ENCODE data around the gene PAX2. TPM values are rescaled to one million over a fixed set of nuclear protein-coding genes. Genes with fewer than 3 reads are reported as not detected.

PAX2 gene
- total and polyA plus RNA-seq, 7 experiments from 2014 or later: not detected

DNA sequence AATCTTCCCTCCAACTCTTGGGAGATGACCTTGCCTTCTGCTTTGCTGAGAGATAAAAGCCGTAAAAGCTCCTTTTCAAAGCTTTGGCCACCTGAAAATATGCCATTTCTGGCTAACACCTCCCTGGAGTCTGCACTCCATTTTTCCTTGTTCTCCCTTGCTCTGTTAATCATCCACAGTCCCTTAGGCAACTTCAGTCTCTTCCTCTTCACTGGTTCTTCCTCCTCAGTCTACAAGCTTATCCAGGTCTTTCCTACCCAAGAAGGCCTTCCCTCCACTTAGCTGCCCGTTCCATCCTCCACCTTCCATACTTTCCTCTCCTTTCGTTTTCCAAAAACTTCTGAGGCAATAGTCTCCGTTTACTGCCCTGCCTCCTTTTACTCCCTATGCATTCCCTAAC is 30.5 kb downstream of the PAX2 start:
- Mint-ChIP-seq H3K9me3 (no peaks in the 10 kb centered on the region), H3K4me1 (peaks cover 0 to 1% (median 0%) of the 10 kb centered on the region in 7 donors), H3K4me3 (no peak overlapping the region), H3K27me3 (peaks cover 28 to 53% (median 43%) of the 10 kb centered on the region in 5 donors), H3K27ac (no peak overlapping the region), H3K36me3 (no peaks in the 10 kb centered on the region)
- no peaks in the 10 kb centered on the region for H3K36me3 ChIP-seq (ENCODE audit: control insufficient read depth in 2 of 3, insufficient read depth in 3 of 3, low read length in 3 of 3)
- ChIA-PET POLR2A (no interaction called here), CTCF (no interaction called here)
- no peaks in the 10 kb centered on the region for H3K27me3 ChIP-seq (ENCODE audit: control insufficient read depth in 2 of 2, insufficient read depth in 2 of 2, low read length in 2 of 2)
- no peak for ATAC-seq
- DNase-seq: no peak
- H3K4me1 ChIP-seq (ENCODE audit: control insufficient read depth in 2 of 2, insufficient read depth in 2 of 2, low read length in 2 of 2): no peaks in the 10 kb centered on the region
- H3K9me3 ChIP-seq (ENCODE audit: control insufficient read depth in 2 of 3, low read length in 3 of 3): no peaks in the 10 kb centered on the region
- H3K4me3 ChIP-seq (ENCODE audit: low read length): no peak overlapping the region
- intact Hi-C loops (cut with micrococcal nuclease): no loop called here
- H3K27ac ChIP-seq (ENCODE audit: low read depth, low read length): no peak overlapping the region

DNA sequence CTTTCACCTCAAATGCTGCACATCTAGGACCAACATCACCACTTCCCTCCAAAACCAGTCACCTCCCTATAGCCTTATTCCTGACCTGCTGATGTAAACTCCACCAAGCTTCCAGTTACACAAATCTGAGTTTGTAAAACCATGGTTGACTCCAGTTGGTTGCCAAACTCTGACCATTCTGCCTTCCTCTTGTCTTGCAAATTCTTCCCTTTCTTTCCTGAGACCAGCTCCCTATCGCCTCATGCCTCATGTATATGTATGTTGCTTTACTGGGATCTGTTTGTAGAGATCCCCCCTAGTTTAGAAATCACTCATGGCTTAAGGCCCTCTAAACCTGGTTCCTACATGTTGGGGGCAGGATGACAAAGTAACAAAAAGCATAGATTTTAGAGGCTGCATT is 31.3 kb downstream of the PAX2 start:
- Mint-ChIP-seq H3K36me3 (no peaks in the 10 kb centered on the region), H3K4me1 (peaks cover 0 to 1% (median 0%) of the 10 kb centered on the region in 7 donors), H3K4me3 (no peak overlapping the region), H3K27ac (peak overlapping the region in 1 of 9 donors; percentile 57), H3K27me3 (peaks cover 28 to 53% (median 43%) of the 10 kb centered on the region in 5 donors), H3K9me3 (no peaks in the 10 kb centered on the region)
- CTCF ChIA-PET: interaction anchor here (0.6 kb wide), 1 partner anchor 165 kb away, joined by 3 read pairs; no protein-coding TSS in a partner anchor
- H3K4me1 ChIP-seq (ENCODE audit: control insufficient read depth in 2 of 2, insufficient read depth in 2 of 2, low read length in 2 of 2): no peaks in the 10 kb centered on the region
- ATAC-seq (no peak), DNase-seq (no peak)
- POLR2A ChIA-PET: no interaction called here
- intact Hi-C loops (cut with micrococcal nuclease): no loop called here
- no peak overlapping the region for H3K27ac ChIP-seq (ENCODE audit: low read depth, low read length)
- no peaks in the 10 kb centered on the region for H3K27me3 ChIP-seq (ENCODE audit: control insufficient read depth in 2 of 2, insufficient read depth in 2 of 2, low read length in 2 of 2)
- no peaks in the 10 kb centered on the region for H3K9me3 ChIP-seq (ENCODE audit: control insufficient read depth in 2 of 3, low read length in 3 of 3)
- H3K4me3 ChIP-seq (ENCODE audit: low read length): no peak overlapping the region
- no peaks in the 10 kb centered on the region for H3K36me3 ChIP-seq (ENCODE audit: control insufficient read depth in 2 of 3, insufficient read depth in 3 of 3, low read length in 3 of 3)

- no peaks in the 10 kb centered on the region for H3K9me3 ChIP-seq (ENCODE audit: control insufficient read depth in 2 of 3, low read length in 3 of 3)
- no peak for DNase-seq
- no peaks in the 10 kb centered on the region for H3K36me3 ChIP-seq (ENCODE audit: control insufficient read depth in 2 of 3, insufficient read depth in 3 of 3, low read length in 3 of 3)
- H3K9me3 Mint-ChIP-seq: no peaks in the 10 kb centered on the region
- no peak for ATAC-seq
- POLR2A ChIA-PET: no interaction called here
- peaks cover 0 to 1% (median 0%) of the 10 kb centered on the region in 7 donors for H3K4me1 Mint-ChIP-seq
- CTCF ChIA-PET: no interaction called here
- peaks cover 31 to 45% (median 42%) of the 10 kb centered on the region in 5 donors for H3K27me3 Mint-ChIP-seq
- H3K36me3 Mint-ChIP-seq: no peaks in the 10 kb centered on the region
- no peak overlapping the region for H3K27ac ChIP-seq (ENCODE audit: low read depth, low read length)
- H3K4me3 Mint-ChIP-seq: no peak overlapping the region
- no peak overlapping the region for H3K27ac Mint-ChIP-seq
- intact Hi-C loops (cut with micrococcal nuclease): no loop called here
- no peaks in the 10 kb centered on the region for H3K27me3 ChIP-seq (ENCODE audit: control insufficient read depth in 2 of 2, insufficient read depth in 2 of 2, low read length in 2 of 2)
- no peaks in the 10 kb centered on the region for H3K4me1 ChIP-seq (ENCODE audit: control insufficient read depth in 2 of 2, insufficient read depth in 2 of 2, low read length in 2 of 2)
- H3K4me3 ChIP-seq (ENCODE audit: low read length): no peak overlapping the region
Measured at GRCh38 chr10:100779329-100779728, 33.9 kb downstream of the PAX2 start.

GRCh38 chr10:100780324-100780723 is 34.9 kb downstream of the PAX2 start:
- no peaks in the 10 kb centered on the region for H3K9me3 Mint-ChIP-seq
- H3K27me3 Mint-ChIP-seq: peaks cover 23 to 38% (median 36%) of the 10 kb centered on the region in 5 donors
- Histone ChIP-seq H3K4me1 (ENCODE audit: control insufficient read depth in 2 of 2, insufficient read depth in 2 of 2, low read length in 2 of 2) (no peaks in the 10 kb centered on the region), H3K4me3 (ENCODE audit: low read length) (no peak overlapping the region), H3K27ac (ENCODE audit: low read depth, low read length) (no peak overlapping the region), H3K27me3 (ENCODE audit: control insufficient read depth in 2 of 2, insufficient read depth in 2 of 2, low read length in 2 of 2) (no peaks in the 10 kb centered on the region), H3K9me3 (ENCODE audit: control insufficient read depth in 2 of 3, low read length in 3 of 3) (no peaks in the 10 kb centered on the region), H3K36me3 (ENCODE audit: control insufficient read depth in 2 of 3, insufficient read depth in 3 of 3, low read length in 3 of 3) (no peaks in the 10 kb centered on the region)
- H3K4me3 Mint-ChIP-seq: no peak overlapping the region
- ChIA-PET CTCF (no interaction called here), POLR2A (no interaction called here)
- ATAC-seq (no peak), DNase-seq (no peak)
- H3K36me3 Mint-ChIP-seq: no peaks in the 10 kb centered on the region
- intact Hi-C loops (cut with micrococcal nuclease): no loop called here
- H3K27ac Mint-ChIP-seq: no peak overlapping the region
- peaks cover 0 to 1% (median 0%) of the 10 kb centered on the region in 7 donors for H3K4me1 Mint-ChIP-seq

DNA sequence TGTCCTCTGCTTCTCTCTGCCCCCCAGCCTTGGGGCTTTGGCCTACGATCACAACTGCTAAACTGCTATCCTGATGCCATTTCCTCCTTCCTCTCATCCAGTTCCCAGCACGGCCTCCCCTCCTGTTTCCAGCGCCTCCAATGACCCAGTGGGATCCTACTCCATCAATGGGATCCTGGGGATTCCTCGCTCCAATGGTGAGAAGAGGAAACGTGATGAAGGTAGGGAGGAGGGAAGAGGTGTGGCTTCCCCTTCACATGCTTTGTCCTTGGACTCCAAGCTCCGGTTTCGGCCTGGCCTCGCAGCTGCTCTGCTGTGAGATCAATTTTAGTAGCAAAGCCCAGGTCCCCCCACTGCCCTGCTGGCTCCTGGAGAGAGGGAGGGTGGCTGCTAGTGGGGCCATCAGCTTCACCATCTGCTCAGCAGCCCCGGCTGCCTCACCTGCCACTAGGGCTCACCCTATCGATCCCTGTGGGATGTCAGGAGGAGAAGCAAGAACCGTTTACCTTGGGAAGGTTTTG is 35.8 kb downstream of the PAX2 start:
- no peak overlapping the region for H3K27ac ChIP-seq (ENCODE audit: low read depth, low read length)
- Mint-ChIP-seq H3K4me3 (no peak overlapping the region), H3K27me3 (peaks cover 19 to 39% (median 35%) of the 10 kb centered on the region in 5 donors), H3K9me3 (no peaks in the 10 kb centered on the region), H3K4me1 (peaks cover 0 to 1% (median 0%) of the 10 kb centered on the region in 7 donors), H3K27ac (no peak overlapping the region), H3K36me3 (no peaks in the 10 kb centered on the region)
- DNase-seq (no peak), ATAC-seq (no peak)
- POLR2A ChIA-PET: no interaction called here
- no peaks in the 10 kb centered on the region for H3K27me3 ChIP-seq (ENCODE audit: control insufficient read depth in 2 of 2, insufficient read depth in 2 of 2, low read length in 2 of 2)
- H3K4me1 ChIP-seq (ENCODE audit: control insufficient read depth in 2 of 2, insufficient read depth in 2 of 2, low read length in 2 of 2): no peaks in the 10 kb centered on the region
- H3K9me3 ChIP-seq (ENCODE audit: control insufficient read depth in 2 of 3, low read length in 3 of 3): no peaks in the 10 kb centered on the region
- H3K4me3 ChIP-seq (ENCODE audit: low read length): no peak overlapping the region
- CTCF ChIA-PET: no interaction called here
- intact Hi-C loops (cut with micrococcal nuclease): no loop called here
- H3K36me3 ChIP-seq (ENCODE audit: control insufficient read depth in 2 of 3, insufficient read depth in 3 of 3, low read length in 3 of 3): no peaks in the 10 kb centered on the region

- POLR2A ChIA-PET: no interaction called here
- CTCF ChIA-PET: no interaction called here
Measured at GRCh38 chr10:100782461-100783244, 37.3 kb downstream of the PAX2 start.

DNA sequence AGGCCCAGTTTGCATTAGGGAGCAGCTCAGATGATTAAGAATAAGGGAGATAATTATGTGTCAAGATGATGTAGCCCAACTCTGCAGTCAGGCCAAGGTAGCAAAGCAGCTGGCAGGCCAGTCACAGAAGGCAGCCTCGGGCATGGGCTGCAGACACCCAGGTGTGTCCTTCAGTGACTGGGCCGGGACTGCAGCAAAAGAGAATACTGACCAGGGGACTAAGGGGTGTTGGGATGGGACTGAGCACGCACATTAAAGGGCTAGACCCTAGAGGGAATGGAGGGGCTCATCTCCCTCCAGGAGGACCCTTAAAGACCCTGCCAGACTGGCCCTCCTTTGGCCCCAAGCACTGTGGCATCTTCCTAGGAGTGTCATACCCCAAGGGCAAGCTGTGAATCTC is 38.7 kb downstream of the PAX2 start:
- Mint-ChIP-seq H3K9me3 (no peaks in the 10 kb centered on the region), H3K4me1 (peaks cover 0 to under 1% (median 0%) of the 10 kb centered on the region in 7 donors), H3K27ac (no peak overlapping the region), H3K4me3 (no peak overlapping the region), H3K27me3 (peaks cover 34 to 46% (median 38%) of the 10 kb centered on the region in 5 donors), H3K36me3 (no peaks in the 10 kb centered on the region)
- H3K27ac ChIP-seq (ENCODE audit: low read depth, low read length): no peak overlapping the region
- POLR2A ChIA-PET: no interaction called here
- no peaks in the 10 kb centered on the region for H3K36me3 ChIP-seq (ENCODE audit: control insufficient read depth in 2 of 3, insufficient read depth in 3 of 3, low read length in 3 of 3)
- H3K4me3 ChIP-seq (ENCODE audit: low read length): no peak overlapping the region
- intact Hi-C loops (cut with micrococcal nuclease): no loop called here
- no peaks in the 10 kb centered on the region for H3K9me3 ChIP-seq (ENCODE audit: control insufficient read depth in 2 of 3, low read length in 3 of 3)
- H3K27me3 ChIP-seq (ENCODE audit: control insufficient read depth in 2 of 2, insufficient read depth in 2 of 2, low read length in 2 of 2): no peaks in the 10 kb centered on the region
- H3K4me1 ChIP-seq (ENCODE audit: control insufficient read depth in 2 of 2, insufficient read depth in 2 of 2, low read length in 2 of 2): no peaks in the 10 kb centered on the region
- no peak for ATAC-seq
- CTCF ChIA-PET: no interaction called here
- DNase-seq: no peak

More at GRCh38 chr10:100782461-100783244, 37.3 kb downstream of the PAX2 start:
- Mint-ChIP-seq H3K27me3 (peaks cover 26 to 45% (median 41%) of the 10 kb centered on the region in 5 donors), H3K27ac (no peak overlapping the region), H3K36me3 (no peaks in the 10 kb centered on the region), H3K4me3 (no peak overlapping the region), H3K9me3 (no peaks in the 10 kb centered on the region), H3K4me1 (peaks cover 0 to 1% (median 0%) of the 10 kb centered on the region in 7 donors)
- intact Hi-C loops (cut with micrococcal nuclease): no loop called here
- DNase-seq: no peak
- Histone ChIP-seq H3K27me3 (ENCODE audit: control insufficient read depth in 2 of 2, insufficient read depth in 2 of 2, low read length in 2 of 2) (no peaks in the 10 kb centered on the region), H3K4me3 (ENCODE audit: low read length) (no peak overlapping the region), H3K36me3 (ENCODE audit: control insufficient read depth in 2 of 3, insufficient read depth in 3 of 3, low read length in 3 of 3) (no peaks in the 10 kb centered on the region), H3K27ac (ENCODE audit: low read depth, low read length) (no peak overlapping the region), H3K4me1 (ENCODE audit: control insufficient read depth in 2 of 2, insufficient read depth in 2 of 2, low read length in 2 of 2) (no peaks in the 10 kb centered on the region), H3K9me3 (ENCODE audit: control insufficient read depth in 2 of 3, low read length in 3 of 3) (no peaks in the 10 kb centered on the region)
- ATAC-seq: no peak
